Measurements from ENCODE around the gene SLC6A5. TPM values are rescaled to one million over a fixed set of nuclear protein-coding genes. Genes with fewer than 3 reads are reported as not detected.
"Not testable (repeated sequence)": the region's sequence is repeated elsewhere in the genome, so short reads cannot be mapped to it uniquely, and the experiment has no call there.

SLC6A5 gene
- polyA plus RNA-seq (2013, experiment 1 of 2; ENCODE audit: insufficient read length): not detected
- polyA plus RNA-seq (2013, experiment 2 of 2; ENCODE audit: insufficient read length): 0.09 TPM

DNA sequence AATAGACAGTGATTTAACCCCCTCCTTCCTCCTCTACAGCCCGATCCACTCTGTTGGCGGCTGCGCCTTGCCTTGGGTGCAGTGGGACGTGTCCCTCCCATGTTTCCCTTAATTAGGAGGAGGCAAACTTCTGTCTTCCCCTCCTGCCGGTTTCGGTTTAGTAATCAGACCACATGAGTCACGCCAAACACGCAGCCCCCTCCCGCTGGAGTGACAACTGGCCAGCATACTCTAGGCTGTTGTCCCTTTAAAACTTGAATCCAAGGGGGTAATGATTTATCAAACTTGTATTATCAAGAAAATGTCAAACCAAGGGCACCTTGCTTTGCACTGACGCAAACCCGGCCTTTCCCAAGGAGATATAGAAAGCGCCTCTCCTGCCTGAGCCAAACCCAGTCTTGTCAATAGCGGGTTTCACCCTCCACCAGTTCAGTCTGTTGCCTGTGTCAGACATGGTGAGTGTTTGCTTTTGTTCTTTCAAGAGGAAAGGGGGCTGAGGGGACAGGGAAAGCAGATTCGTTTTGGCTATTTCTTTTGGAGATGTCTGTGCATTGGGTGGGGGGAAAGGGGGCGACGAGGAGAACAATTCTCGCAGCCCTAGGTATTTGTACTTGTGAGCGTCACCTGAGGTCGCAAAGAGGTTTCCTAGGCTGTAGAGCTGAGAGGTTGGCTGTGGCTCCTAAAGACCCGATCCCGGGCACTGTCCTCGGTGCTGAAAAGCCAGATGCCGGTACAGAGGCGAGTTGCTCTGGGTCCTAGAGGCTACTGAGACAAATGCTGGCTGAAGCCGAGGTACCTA, at the start of gene SLC6A5:
Gene SLC6A5, plus strand, starts transcription at position 388 of the 799 bp plus-strand sequence. Its CDS starts 65 bp downstream, at position 453.
- peak; percentile 49 for DNase-seq

DNA sequence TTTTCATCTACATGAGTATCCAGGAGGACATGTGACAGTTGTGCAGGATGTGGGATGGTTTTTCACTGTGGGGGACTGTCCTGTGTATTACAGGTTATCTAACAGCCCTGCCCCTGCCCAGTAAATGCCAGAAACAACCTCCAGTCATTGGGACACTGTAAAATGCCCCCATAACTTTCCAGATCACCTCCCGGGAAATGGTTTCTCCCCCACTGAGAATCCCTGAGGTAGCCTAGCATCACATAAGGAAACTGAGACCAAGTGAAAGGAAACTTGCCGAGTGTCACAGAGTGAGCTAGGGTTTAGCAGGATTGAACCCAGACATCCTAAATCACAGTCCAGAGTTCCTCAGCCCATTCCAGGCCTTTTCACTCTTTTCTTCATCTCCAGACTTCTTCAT, 48.3 kb upstream of the SLC6A5 start:
- no peak for DNase-seq

DNA sequence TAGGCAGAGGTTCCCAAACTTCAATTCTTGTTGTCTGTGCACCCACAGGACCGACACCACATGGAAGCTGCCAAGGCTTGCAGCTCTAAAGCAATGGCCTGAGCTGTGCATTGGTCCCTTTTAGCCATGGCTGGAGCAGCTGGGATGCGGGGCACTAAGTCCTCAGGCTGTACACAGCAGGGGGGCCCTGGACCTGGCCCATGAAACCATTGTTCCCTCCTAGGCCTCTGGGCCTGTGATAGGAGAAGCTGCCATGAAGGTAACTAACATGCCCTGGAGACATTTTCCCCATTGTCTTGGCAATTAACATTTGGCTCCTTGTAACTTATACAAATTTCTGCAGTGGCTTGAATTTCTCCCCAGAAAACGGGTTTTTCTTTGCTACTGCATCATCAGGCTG, 43.6 kb upstream of the SLC6A5 start:
- DNase-seq: no peak

DNA sequence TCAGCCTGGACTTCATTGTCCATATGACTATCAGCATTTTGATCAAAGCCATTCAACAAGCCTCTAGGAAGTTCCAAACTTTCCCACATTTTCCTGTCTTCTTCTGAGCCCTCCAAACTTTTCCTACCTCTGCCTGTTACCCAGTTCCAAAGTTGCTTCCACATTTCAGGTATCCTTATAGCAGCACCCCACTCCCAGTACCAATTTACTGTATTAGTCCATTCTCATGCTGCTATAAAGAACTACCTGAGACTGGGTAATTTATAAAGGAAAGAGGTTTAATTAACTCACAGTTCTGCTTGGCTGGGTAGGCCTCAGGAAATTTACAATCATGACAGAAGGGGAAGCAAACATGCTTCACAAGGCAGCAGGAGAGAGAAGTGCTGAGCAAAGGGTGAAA, 43.0 kb upstream of the SLC6A5 start:
- DNase-seq: not testable (repeated sequence)

- no peak for DNase-seq
These were observed 40.7 kb upstream of the SLC6A5 start for GRCh38 chr11:20558741-20559140.

DNA sequence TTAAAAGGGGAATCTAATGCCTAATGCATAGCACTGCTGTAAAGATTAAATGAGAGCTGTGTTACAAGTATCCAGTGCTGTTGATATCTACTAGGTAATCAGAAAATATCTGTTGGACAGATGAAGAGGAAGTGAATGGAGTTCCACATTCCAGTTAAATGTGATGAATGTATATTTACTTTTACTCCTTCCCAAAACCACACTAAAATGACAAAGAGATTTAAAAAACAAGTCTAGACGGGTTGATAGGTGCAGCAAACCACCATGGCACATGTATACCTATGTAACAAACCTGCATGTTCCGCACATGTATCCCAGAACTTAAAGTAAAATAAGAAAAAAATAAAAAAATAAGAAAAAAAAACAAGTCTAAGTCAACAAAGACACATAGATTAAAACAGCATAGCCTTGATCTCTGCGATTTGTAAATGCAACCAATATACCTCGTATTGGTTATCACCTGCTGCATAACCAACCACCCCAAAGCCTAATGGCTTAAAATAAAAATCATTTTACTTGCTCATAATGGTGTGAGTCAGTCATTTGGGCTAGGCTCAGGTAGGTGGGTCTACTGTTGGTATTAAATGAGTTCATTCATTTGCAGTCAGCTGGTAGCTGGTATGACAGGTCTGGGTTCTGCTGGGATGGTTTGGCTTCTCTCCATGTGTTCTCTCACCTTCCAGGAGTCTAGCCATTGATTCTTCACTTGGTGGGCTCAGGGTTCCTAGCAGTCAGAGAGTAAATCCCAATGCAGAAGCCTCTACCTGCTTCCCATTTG, 39.7 kb upstream of the SLC6A5 start:
- DNase-seq: no peak

- no peak for DNase-seq
These were observed 37.5 kb upstream of the SLC6A5 start for GRCh38 chr11:20561915-20562314.

DNA sequence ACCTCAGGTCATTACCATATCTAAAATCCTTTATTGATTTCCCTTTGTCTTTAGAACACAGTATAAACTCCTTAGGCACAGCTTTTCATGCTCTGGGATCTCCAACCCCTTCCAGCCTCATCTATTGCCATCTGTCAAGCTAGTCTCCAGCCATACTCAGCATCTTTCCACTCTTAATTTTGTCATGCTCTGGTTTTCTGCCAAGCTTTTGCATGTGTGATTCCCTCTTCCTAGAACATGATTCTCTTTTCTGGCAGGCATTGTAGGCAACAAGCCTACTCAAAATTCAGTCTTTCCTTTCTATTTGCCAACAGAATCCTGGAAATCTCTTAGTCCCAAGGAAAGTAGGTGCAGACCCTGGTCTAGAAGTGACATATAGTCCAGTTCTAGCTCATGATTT, 35.5 kb upstream of the SLC6A5 start:
- no peak for DNase-seq

DNA sequence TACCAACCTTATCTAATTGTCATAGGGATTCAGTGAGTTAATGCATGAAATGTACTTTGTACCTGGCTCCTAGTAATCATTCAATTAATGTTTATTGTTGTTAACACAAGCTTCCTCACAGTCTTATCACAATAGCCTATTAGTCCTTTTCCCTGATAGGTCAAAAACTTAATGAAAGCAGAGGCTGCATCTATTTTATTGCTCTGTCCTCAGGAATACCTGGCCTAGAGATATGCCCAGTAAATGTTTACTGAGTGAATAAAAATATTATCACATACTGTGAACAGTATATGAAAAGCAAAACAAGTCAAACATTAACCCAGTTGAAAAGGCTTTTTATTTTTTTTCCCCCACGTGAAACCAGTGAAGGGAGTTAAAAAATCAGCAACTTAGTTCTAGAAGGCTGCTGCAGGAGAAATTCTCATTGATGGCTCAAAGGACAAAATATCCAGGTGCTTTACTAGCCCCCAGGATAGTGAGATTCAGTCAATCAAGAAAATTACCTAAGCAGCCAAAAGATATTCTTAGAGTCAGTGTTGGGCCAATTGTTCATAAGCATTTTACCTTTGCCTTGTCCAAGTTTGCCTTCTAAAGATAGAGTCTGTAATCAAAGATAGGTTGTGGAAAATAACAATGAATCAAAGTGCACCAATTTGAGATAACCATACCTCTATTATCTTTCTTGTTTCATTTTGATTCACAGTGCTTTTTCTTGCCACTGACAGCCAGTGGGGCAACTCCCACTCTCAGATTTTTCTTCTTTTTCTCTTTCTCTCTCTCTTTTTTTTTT, 34.4 kb upstream of the SLC6A5 start:
- DNase-seq: no peak

DNA sequence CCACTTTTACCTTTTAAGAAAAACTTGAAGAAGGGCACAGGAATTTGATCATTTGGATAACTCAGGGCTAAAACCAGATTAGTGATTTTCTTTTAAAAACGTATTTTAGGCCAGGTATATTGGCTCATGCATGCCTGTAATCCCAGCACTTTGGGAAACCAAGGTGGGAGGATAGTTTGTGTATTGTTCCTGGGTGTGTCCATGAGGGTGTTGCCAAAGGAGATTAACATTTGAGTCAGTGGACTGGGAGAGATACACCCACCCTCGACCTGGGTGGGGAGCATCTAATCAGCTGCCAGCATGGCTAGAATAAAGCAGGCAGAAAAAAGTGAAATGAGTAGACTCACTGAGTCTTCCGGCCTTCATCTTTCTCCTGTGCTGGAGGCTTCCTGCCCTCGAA, 33.3 kb upstream of the SLC6A5 start:
- not testable (repeated sequence) for DNase-seq

- no peak for DNase-seq
These were observed 32.6 kb upstream of the SLC6A5 start for GRCh38 chr11:20566591-20567434.

GRCh38 chr11:20579725-20580124, 19.7 kb upstream of the SLC6A5 start:
- not testable (repeated sequence) for DNase-seq

DNA sequence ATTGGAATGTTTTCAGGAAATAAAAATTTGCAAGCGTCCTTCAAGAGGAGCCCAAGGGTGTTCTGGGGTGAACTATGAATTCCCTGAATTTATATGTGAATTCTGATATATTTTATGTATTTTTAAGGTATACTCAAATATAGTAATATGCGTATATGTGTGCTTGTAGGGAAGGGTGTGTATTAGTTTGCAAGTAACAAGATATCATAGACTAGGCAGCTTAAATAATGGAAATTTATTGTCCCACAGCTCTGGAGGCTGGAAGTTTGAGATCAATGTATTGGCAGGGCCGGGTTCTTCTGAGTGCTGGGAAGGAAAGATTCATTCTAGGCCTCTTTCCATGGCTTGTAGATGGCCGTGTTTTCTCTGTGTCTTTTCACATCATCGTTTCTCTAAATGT, 16.2 kb upstream of the SLC6A5 start:
- no peak for DNase-seq

- DNase-seq: no peak
These were observed 15.2 kb upstream of the SLC6A5 start for GRCh38 chr11:20584093-20584774.

- no peak for DNase-seq
These were observed 9.6 kb upstream of the SLC6A5 start for GRCh38 chr11:20589796-20590195.

DNA sequence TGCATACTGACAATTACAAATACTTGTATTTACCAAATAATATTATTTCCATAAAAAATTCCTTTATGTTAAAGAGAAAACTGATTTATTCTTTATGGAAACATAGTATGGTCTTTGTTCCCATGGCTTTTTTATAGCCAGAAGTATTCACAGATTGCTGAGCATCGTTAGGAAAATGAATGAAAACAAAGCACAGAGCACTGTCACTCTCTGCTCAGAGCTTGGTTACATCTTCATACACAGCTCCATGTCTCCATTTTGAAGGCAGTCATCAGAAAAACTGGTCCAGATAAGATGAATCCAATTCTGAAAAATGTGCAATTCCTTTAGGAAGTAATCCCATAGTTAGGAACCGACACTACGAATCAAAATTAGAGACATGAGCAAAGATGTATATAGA, 9.0 kb upstream of the SLC6A5 start:
- DNase-seq: no peak

- no peak for DNase-seq
These were observed 6.7 kb upstream of the SLC6A5 start for GRCh38 chr11:20592741-20593140.

DNA sequence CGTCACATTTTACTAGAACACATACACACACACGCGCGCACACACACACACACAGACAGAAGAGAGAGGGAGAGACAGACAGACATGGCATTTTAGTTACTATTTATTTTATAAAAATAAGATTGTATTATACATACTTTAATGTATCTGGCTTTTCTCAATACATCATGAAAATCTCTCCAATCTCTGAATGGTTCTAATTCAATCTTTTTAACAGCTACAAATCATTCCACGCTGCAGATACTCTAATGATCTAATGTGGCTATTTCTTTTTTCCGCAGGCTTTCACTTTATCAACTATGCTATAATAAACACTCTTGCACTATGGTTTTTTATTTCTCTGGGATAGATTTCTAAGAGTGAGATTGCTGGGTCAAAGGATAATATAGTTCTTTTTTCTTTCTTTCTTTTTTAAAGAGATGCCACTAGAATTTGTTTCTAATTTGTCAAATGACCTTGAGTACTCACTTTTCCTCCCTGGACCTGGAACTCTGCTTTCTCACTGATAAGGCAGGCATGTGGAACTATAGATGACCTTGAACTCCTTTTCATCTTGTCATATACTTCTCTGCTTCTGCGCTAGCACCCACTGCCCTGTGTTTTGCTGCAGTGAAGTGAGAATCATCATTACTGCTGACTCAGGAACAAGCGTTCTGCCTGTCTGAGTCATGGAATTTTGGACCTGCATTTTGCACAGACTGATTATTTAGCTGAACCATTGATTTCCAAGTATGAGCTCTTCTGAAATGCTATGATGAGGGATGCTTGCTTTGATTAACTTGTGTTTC, 4.9 kb upstream of the SLC6A5 start:
- no peak for DNase-seq

GRCh38 chr11:20595101-20595500, 4.3 kb upstream of the SLC6A5 start:
- no peak for DNase-seq
